ENCODE measurements around the gene RPS5. TPM values are rescaled to one million over a fixed set of nuclear protein-coding genes. Genes with fewer than 3 reads are reported as not detected.

RPS5 gene
- total and polyA plus RNA-seq, 10 donors: 712 to 2,466 (median 1,177) TPM

GRCh38 chr19:58407658-58408151 is 20.6 kb downstream of the RPS5 start:
- Histone ChIP-seq H3K27ac (peak overlapping the region; percentile 75 to 94 (median 91)), H3K27me3 (replicated peaks in 1 of 7) (no peaks in the 10 kb centered on the region), H3K4me1 (peaks cover 8 to 32% (median 28%) of the 10 kb centered on the region in 6 donors), H3K4me3 (peak overlapping the region; percentile 85 to 100 (median 94)), H3K9me3 (no peaks in the 10 kb centered on the region), H3K36me3 (no peaks in the 10 kb centered on the region)
- intact Hi-C loops (cut with DNase I; ENCODE audit: low total_unique reads): no loop called here
- no peak for DNase-seq
- WGBS, 5 donors: 20 to 31% (median 24%) methylated on average over 15 to 22 of the region's 22 CpGs
- no peak for TF ChIP-seq POLR2A (IDR thresholded peaks at IDR 0.05)

DNA sequence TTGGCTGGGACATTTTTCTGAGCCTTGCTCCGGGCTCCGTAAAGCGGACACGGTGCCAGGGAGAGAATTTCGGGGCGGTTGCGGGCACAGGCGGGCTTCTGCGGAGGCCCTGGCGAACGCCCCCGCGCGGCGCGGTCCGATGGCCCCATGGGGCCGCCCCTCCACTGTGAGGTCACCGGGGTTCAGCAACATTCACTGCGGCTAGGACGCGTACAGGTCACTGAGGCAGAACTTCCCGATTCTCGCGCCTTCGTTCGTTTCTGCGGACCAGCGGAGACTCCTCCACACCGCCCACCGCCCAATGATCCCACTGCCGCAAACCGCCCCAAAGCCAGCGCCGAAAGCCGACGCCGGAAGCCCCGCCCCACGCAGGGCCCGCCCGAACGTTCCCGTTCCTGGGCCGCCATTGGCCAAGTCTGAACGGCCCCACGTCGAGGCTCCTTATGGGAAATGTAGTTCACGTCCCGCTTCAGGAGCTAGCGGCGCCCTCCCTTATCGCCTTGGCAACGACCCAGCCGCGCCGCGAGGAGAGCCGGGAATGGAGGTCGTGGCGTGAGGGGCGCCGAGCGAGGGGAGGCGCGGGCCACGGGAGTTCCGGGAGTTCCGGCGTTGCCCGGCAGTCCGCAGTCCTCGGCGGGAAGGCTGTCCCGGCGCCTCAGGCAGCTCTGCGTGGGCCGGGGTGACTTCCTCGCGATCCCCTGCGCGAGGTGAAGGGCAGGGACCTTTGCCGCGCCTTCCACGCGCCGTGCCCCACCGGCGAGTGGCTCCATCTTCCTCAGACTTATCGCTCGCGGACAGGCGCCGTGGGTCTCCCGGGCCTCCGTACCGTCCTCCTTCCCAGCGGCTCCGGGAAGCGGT is 21.3 kb downstream of the RPS5 start, which contains the start of gene ZNF584:
ZNF584 (plus strand) TSS at position 498 of the 858 bp plus-strand sequence. CDS start 499 bp downstream, outside the sequence.
- Histone ChIP-seq H3K9me3 (no peaks in the 10 kb centered on the region), H3K4me1 (peaks cover 8 to 32% (median 28%) of the 10 kb centered on the region in 6 donors), H3K36me3 (no peaks in the 10 kb centered on the region), H3K27ac (peak within 1 kb of the TSS; percentile 75 to 94 (median 91)), H3K4me3 (peak within 1 kb of the TSS; percentile 85 to 100 (median 94)), H3K27me3 (replicated peaks in 1 of 7) (no peaks in the 10 kb centered on the region)
- peak; percentile 98 for DNase-seq
- peak in 1 of 3 donors; percentile 68 for TF ChIP-seq POLR2A (IDR thresholded peaks at IDR 0.05)
- TF ChIP-seq CTCF (IDR thresholded peaks at IDR 0.05 in 8 of 11, conservative IDR thresholded peaks at IDR 0.05 in 3 of 11): peak in 3 of 11 experiments; percentile 9 to 27 (median 19)
- peak; percentile 91 to 94 (median 93) for TF ChIP-seq POLR2AphosphoS5 (IDR thresholded peaks at IDR 0.05)
- WGBS, 5 donors: 0 to 1% (median 0%) methylated on average over 66 to 100 of the region's 100 CpGs
- intact Hi-C loops (cut with DNase I; ENCODE audit: low total_unique reads): no loop called here

GRCh38 chr19:58409010-58409790 is 22.1 kb downstream of the RPS5 start:
- peak in 1 of 11 experiments; percentile 6 for TF ChIP-seq CTCF (IDR thresholded peaks at IDR 0.05 in 8 of 11, conservative IDR thresholded peaks at IDR 0.05 in 3 of 11)
- no peak for TF ChIP-seq POLR2A (IDR thresholded peaks at IDR 0.05)
- TF ChIP-seq POLR2AphosphoS5 (IDR thresholded peaks at IDR 0.05): no peak
- Histone ChIP-seq H3K27ac (peak overlapping the region; percentile 75 to 94 (median 91)), H3K9me3 (no peaks in the 10 kb centered on the region), H3K4me1 (peaks cover 8 to 32% (median 28%) of the 10 kb centered on the region in 6 donors), H3K36me3 (no peaks in the 10 kb centered on the region), H3K27me3 (replicated peaks in 1 of 7) (no peaks in the 10 kb centered on the region), H3K4me3 (peak overlapping the region; percentile 85 to 100 (median 94))
- intact Hi-C loops (cut with DNase I; ENCODE audit: low total_unique reads): no loop called here
- WGBS, 5 donors: 2 to 6% (median 4%) methylated on average over 30 to 34 of the region's 34 CpGs
- DNase-seq: no peak

DNA sequence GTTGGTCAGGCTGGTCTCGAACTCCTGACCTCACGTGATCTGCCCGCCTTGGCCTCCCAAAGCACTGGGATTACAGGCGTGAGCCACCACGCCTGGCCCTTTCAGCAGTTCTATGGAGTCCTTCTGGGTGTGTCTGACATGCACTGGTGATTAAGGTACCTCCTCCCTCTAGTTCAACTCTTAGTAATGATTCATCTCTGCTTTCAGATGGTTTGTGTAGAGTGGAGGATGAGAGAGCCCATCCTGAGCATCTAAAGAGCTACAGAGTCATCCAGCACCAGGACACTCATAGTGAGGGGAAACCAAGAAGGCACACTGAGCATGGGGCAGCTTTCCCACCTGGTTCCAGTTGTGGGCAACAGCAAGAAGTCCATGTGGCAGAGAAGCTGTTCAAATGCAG is 29.5 kb downstream of the RPS5 start:
- Histone ChIP-seq H3K27ac (no peak overlapping the region), H3K36me3 (peaks cover 0 to 58% (median 29%) of the 10 kb centered on the region in 6 donors), H3K4me1 (no peaks in the 10 kb centered on the region), H3K4me3 (no peak overlapping the region), H3K9me3 (peaks cover 0 to 10% (median 0%) of the 10 kb centered on the region in 8 donors), H3K27me3 (replicated peaks in 1 of 7) (no peaks in the 10 kb centered on the region)
- DNase-seq: no peak
- intact Hi-C loops (cut with DNase I; ENCODE audit: low total_unique reads): no loop called here
- TF ChIP-seq CTCF (IDR thresholded peaks at IDR 0.05 in 8 of 11, conservative IDR thresholded peaks at IDR 0.05 in 3 of 11) (no peak), POLR2A (IDR thresholded peaks at IDR 0.05) (no peak), POLR2AphosphoS5 (IDR thresholded peaks at IDR 0.05) (no peak)
- WGBS, 5 donors: 96 to 98% (median 97%) methylated on average over 5 of the region's 5 CpGs

Data from spleen (tissue), 11 donors.